HEK293 (cell line): ENCODE measurements around the gene FEZF2.

ENCODE experiments used
- CTCF ChIA-PET: fragments of 350-600 bp; formaldehyde crosslinking; extraction: SDS; loops from one replicate; lab custom pipeline; 2021; ENCODE audit warnings: antibody characterized with exemption; lab: Yijun Ruan, JAX
- POLR2A ChIA-PET: fragments of 300-600 bp; formaldehyde crosslinking; extraction: SDS; loops from one replicate; lab custom pipeline; 2020; ENCODE audit warnings: antibody characterized with exemption, inconsistent platforms; lab: Yijun Ruan, JAX
- H3K27ac ChIP-seq: fragments of 200-500 bp; sonication (Bioruptor generic); 2 replicates; pipeline ENCODE4 v1.5.1; 2014; ENCODE audit warnings: low read depth, low read length, control low read depth, inconsistent platforms; ENCODE audit errors: extremely low read depth
- H3K36me3 ChIP-seq, 2 experiments: fragments of 200-500 bp in 1 of 2; sonication (Bioruptor generic) in 1 of 2; 1 replicate in 1 of 2; 2 replicates in 1 of 2; pipeline ENCODE4 v1.5.1; 2014 to 2017; ENCODE audit warnings: inconsistent platforms in 2 of 2, low read length in 2 of 2; ENCODE audit not compliant: control insufficient read depth in 2 of 2, insufficient read depth in 1 of 2
- H3K4me1 ChIP-seq: fragments of 200-500 bp; sonication (Bioruptor generic); 2 replicates; pipeline ENCODE4 v1.5.1; 2014; ENCODE audit warnings: mild to moderate bottlenecking, low read length, inconsistent platforms; ENCODE audit not compliant: control insufficient read depth, insufficient read depth
- H3K4me3 ChIP-seq: 2 replicates; pipeline ENCODE4 v1.5.1; 2011; ENCODE audit warnings: low read depth, mild to moderate bottlenecking, control low read depth, low read length, moderate library complexity
- H3K9me3 ChIP-seq: fragments of 200-500 bp; sonication (Bioruptor generic); 2 replicates; pipeline ENCODE4 v1.5.1; 2014; ENCODE audit warnings: low read depth, low read length, inconsistent platforms; ENCODE audit not compliant: control insufficient read depth, insufficient read depth
- HOXA7 ChIP-seq: sonication (generic); formaldehyde crosslinking; IDR thresholded peaks from 2 replicates; pipeline ENCODE4 v1.8.1; 2022; ENCODE audit warnings: missing genetic modification reagents, borderline replicate concordance
- KLF10 ChIP-seq: fragments of 450-650 bp; IDR thresholded peaks from 2 replicates; pipeline ENCODE4 v1.5.1; 2018; ENCODE audit warnings: missing biosample characterization, mild to moderate bottlenecking, missing genetic modification characterization
- KLF8 ChIP-seq: fragments of 450-650 bp; formaldehyde crosslinking; IDR thresholded peaks from 2 replicates; pipeline ENCODE4 v1.5.1; 2016; ENCODE audit warnings: missing biosample characterization, missing genetic modification characterization
- ZBTB11 ChIP-seq: fragments of 450-650 bp; formaldehyde crosslinking; conservative IDR thresholded peaks from 2 replicates; pipeline ENCODE4 v1.5.1; 2016; ENCODE audit warnings: low read depth, missing biosample characterization, missing genetic modification characterization
- ZNF214 ChIP-seq: fragments of 450-650 bp; formaldehyde crosslinking; IDR thresholded peaks from 2 replicates; pipeline ENCODE4 v1.5.1; 2017; ENCODE audit warnings: missing biosample characterization, mild to moderate bottlenecking, missing genetic modification characterization, borderline replicate concordance
- ZNF302 ChIP-seq: fragments of 450-650 bp; formaldehyde crosslinking; IDR thresholded peaks from 2 replicates; pipeline ENCODE4 v1.5.1; 2016; ENCODE audit warnings: missing biosample characterization, missing genetic modification characterization, low read depth
- ZNF366 ChIP-seq: fragments of 450-650 bp; formaldehyde crosslinking; conservative IDR thresholded peaks from 2 replicates; pipeline ENCODE4 v1.5.1; 2016; ENCODE audit warnings: missing biosample characterization, missing genetic modification characterization
- ZNF416 ChIP-seq: fragments of 450-650 bp; formaldehyde crosslinking; IDR thresholded peaks from 2 replicates; pipeline ENCODE4 v1.5.1; 2016; ENCODE audit warnings: missing biosample characterization, missing genetic modification characterization
- ZNF433 ChIP-seq: fragments of 450-650 bp; formaldehyde crosslinking; IDR thresholded peaks from 2 replicates; pipeline ENCODE4 v1.5.1; 2016; ENCODE audit warnings: missing biosample characterization, missing genetic modification characterization, low read depth
- ZNF510 ChIP-seq: fragments of 450-650 bp; formaldehyde crosslinking; IDR thresholded peaks from 2 replicates; pipeline ENCODE4 v1.5.1; 2018; ENCODE audit warnings: mild to moderate bottlenecking, missing genetic modification characterization, missing biosample characterization; ENCODE audit not compliant: insufficient replicate concordance
- ZNF544 ChIP-seq: fragments of 450-650 bp; formaldehyde crosslinking; IDR thresholded peaks from 2 replicates; pipeline ENCODE4 v1.5.0; 2017; ENCODE audit warnings: missing biosample characterization, missing genetic modification characterization
- ZNF624 ChIP-seq: fragments of 450-650 bp; formaldehyde crosslinking; IDR thresholded peaks from 2 replicates; pipeline ENCODE4 v1.5.1; 2017; ENCODE audit warnings: missing biosample characterization, missing genetic modification characterization
- ZNF701 ChIP-seq: fragments of 450-650 bp; formaldehyde crosslinking; IDR thresholded peaks from 2 replicates; pipeline ENCODE4 v1.5.1; 2016; ENCODE audit warnings: missing biosample characterization, missing genetic modification characterization
- ZNF776 ChIP-seq: fragments of 450-650 bp; formaldehyde crosslinking; IDR thresholded peaks from 2 replicates; pipeline ENCODE4 v1.5.0; 2017; ENCODE audit warnings: missing biosample characterization, missing genetic modification characterization, borderline replicate concordance
- TF ChIP-seq, protein P1 (sequence below): fragments of 450-650 bp; formaldehyde crosslinking; IDR thresholded peaks from 2 replicates; pipeline ENCODE4 v1.5.1; 2016; ENCODE audit warnings: missing biosample characterization, missing genetic modification characterization, borderline replicate concordance
- TF ChIP-seq, protein P2 (sequence below): fragments of 450-650 bp; formaldehyde crosslinking; IDR thresholded peaks from 2 replicates; pipeline ENCODE4 v1.5.1; 2016; ENCODE audit warnings: missing biosample characterization, missing genetic modification characterization, low read depth

Gene FEZF2

DNA sequence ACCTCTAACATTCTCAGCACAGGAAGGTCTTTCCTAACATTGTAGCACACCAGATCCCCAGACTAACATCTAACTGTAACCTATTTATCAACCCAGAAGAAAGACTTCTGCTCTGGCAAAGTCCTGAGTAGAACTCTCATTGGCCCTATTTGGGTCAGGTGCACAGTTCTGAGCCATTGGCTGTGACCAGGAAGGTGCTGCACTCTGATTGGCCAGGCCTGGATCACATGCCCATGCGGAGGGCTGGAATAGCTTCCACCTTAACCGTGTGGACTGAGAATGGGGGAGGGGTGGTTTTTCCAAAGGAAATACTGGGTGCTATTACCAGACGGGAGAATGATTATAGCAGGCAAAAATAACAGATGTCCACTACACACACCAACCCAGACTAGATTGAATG is 11.5 kb downstream of the FEZF2 start (continued):
- TF ChIP-seq ZNF776 (no peak), ZNF510 (tag by site-specific recombination) (no peak), ZNF366 (tag by site-specific recombination) (no peak), ZNF544 (tag by site-specific recombination) (no peak), ZNF214 (tag by site-specific recombination) (no peak), ZNF701 (tag by site-specific recombination) (no peak), ZNF433 (tag by site-specific recombination) (no peak)
- TF ChIP-seq, protein P1, sequence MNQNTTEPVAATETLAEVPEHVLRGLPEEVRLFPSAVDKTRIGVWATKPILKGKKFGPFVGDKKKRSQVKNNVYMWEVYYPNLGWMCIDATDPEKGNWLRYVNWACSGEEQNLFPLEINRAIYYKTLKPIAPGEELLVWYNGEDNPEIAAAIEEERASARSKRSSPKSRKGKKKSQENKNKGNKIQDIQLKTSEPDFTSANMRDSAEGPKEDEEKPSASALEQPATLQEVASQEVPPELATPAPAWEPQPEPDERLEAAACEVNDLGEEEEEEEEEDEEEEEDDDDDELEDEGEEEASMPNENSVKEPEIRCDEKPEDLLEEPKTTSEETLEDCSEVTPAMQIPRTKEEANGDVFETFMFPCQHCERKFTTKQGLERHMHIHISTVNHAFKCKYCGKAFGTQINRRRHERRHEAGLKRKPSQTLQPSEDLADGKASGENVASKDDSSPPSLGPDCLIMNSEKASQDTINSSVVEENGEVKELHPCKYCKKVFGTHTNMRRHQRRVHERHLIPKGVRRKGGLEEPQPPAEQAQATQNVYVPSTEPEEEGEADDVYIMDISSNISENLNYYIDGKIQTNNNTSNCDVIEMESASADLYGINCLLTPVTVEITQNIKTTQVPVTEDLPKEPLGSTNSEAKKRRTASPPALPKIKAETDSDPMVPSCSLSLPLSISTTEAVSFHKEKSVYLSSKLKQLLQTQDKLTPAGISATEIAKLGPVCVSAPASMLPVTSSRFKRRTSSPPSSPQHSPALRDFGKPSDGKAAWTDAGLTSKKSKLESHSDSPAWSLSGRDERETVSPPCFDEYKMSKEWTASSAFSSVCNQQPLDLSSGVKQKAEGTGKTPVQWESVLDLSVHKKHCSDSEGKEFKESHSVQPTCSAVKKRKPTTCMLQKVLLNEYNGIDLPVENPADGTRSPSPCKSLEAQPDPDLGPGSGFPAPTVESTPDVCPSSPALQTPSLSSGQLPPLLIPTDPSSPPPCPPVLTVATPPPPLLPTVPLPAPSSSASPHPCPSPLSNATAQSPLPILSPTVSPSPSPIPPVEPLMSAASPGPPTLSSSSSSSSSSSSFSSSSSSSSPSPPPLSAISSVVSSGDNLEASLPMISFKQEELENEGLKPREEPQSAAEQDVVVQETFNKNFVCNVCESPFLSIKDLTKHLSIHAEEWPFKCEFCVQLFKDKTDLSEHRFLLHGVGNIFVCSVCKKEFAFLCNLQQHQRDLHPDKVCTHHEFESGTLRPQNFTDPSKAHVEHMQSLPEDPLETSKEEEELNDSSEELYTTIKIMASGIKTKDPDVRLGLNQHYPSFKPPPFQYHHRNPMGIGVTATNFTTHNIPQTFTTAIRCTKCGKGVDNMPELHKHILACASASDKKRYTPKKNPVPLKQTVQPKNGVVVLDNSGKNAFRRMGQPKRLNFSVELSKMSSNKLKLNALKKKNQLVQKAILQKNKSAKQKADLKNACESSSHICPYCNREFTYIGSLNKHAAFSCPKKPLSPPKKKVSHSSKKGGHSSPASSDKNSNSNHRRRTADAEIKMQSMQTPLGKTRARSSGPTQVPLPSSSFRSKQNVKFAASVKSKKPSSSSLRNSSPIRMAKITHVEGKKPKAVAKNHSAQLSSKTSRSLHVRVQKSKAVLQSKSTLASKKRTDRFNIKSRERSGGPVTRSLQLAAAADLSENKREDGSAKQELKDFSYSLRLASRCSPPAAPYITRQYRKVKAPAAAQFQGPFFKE (tag by site-specific recombination), result no peak

DNA sequence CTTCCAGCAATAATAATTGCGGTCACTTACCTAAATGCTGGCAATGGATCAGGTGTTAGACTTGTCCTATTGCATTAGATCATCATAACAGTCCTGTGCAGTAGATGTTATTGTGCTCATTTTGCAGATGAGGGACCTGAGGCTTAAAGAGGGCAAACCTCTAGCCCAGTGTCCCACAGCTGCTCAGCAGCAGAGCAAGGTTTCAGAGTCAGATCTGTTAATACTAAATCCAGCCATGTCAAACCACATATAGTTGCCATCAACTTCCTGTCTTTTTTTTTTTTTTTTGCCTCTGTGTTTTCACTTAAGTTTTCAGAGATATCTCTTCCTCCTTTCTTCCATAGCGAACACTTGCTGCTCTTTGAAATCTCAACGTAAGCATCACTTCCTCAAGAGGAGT is 12.1 kb downstream of the FEZF2 start:
- no peaks in the 10 kb centered on the region for H3K4me1 ChIP-seq
- H3K9me3 ChIP-seq, result no peaks in the 10 kb centered on the region
- H3K4me3 ChIP-seq, result no peak overlapping the region
- ChIA-PET CTCF (no interaction called here), POLR2A (no interaction called here)
- no peak overlapping the region for H3K27ac ChIP-seq
- TF ChIP-seq KLF8 (tag by site-specific recombination), result no peak
- H3K36me3 ChIP-seq, result no peaks in the 10 kb centered on the region

- H3K4me1 ChIP-seq, result no peaks in the 10 kb centered on the region
- H3K36me3 ChIP-seq, result no peaks in the 10 kb centered on the region
- H3K9me3 ChIP-seq, result no peaks in the 10 kb centered on the region
- ChIA-PET POLR2A (no interaction called here), CTCF (no interaction called here)
- TF ChIP-seq ZNF416, result no peak
- no peak for TF ChIP-seq ZNF624 (tag by site-specific recombination)
- TF ChIP-seq, protein P2, sequence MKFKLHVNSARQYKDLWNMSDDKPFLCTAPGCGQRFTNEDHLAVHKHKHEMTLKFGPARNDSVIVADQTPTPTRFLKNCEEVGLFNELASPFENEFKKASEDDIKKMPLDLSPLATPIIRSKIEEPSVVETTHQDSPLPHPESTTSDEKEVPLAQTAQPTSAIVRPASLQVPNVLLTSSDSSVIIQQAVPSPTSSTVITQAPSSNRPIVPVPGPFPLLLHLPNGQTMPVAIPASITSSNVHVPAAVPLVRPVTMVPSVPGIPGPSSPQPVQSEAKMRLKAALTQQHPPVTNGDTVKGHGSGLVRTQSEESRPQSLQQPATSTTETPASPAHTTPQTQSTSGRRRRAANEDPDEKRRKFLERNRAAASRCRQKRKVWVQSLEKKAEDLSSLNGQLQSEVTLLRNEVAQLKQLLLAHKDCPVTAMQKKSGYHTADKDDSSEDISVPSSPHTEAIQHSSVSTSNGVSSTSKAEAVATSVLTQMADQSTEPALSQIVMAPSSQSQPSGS (tag by site-specific recombination), result no peak
- no peak for TF ChIP-seq ZNF302
- TF ChIP-seq HOXA7 (CRISPR knock-in tag), result no peak
- no peak for TF ChIP-seq KLF10 (tag by site-specific recombination)
- no peak for TF ChIP-seq ZBTB11 (tag by site-specific recombination)
- TF ChIP-seq, all 188 proteins: peak for 0
- H3K4me3 ChIP-seq, result no peak overlapping the region
- H3K27ac ChIP-seq, result no peak overlapping the region
Observed at GRCh38 chr3:62359531-62359930, 13.8 kb downstream of the FEZF2 start.
